Stimulated activated CD8-positive, alpha-beta memory T cell treated with anti-CD3 and anti-CD28 coated beads, Interleukin-7, amount 100 ng/mL, for 24 hours (primary cell): ENCODE measurements around the gene RET.

ENCODE experiments used
- DNase-seq: peaks from one replicate; pipeline ENCODE4 v3.0.0-alpha.2; 2020; ENCODE audit warnings: low read depth

Gene RET

DNA sequence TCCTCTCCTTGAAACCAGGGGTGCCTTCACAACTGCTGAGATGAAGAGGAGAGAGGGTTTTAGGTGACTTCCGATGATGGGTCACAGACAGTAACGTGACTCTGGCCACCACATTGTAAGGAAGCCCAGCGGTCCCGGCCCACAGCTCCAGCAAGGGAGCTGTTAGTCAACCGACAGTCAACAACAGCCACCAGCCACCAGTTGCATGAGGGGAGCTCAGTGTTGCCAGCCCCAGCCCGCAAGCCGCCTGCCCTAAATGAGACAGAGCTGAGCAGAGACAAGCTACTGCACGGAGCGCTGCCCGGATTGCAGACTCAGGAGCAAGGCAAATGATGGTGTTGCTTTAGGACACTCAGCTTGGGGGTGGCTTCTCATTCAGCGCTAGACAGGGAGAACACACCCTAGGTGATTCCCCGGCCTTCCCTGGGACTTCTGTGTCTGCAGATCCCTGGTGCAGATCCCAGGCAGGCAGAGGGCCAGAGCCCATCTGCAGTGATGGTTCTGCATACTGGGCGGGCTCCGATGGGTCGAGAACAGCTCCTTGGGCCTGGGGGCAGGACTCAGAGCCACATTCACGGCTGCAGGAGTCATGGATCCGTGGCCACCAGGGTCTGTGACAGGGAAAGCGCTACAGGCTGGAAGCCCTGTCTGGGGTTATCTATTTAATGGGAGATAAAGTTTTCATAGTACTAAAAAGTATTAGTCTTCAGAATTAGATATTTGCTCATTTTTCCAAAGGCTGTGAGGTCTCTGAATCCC lies 14.3 kb upstream of the RET start:
- DNase-seq = no peak

DNA sequence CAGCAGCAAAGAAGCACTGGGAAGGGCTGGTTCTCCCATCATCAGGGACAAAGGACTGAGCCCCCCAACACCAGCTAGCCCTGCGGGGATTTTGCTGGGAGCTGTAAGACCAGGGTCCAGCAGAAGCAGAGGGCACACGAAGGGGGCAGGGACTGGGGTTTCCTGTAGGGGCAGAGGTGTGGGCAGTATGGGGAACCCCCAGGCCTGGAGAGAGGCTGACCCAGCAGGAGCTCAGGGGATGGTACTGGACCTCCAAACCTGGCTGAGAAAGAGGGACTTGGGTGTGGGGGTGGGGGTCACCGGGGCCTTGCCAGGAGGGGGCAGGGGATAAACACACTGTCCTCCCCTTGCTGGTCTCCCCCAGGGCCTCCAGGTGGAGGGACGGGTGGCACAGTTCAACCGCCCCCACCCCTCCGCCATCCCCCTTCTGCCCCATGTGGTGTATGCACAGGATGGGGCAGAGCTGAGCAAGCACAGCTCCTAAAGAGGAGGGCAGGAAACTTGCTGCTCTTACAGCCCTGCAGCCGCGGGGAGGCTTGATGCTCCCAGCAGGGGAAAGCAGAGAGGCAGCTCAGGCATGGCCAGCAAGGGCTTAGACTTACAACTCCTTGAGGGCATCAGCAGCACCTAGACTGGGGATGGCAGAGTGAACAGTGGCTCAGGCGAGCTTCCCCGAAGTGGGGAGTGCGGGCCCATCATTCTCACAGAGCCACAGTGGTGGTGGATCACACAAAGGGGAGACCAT lies 12.4 kb upstream of the RET start:
- DNase-seq = no peak

DNA sequence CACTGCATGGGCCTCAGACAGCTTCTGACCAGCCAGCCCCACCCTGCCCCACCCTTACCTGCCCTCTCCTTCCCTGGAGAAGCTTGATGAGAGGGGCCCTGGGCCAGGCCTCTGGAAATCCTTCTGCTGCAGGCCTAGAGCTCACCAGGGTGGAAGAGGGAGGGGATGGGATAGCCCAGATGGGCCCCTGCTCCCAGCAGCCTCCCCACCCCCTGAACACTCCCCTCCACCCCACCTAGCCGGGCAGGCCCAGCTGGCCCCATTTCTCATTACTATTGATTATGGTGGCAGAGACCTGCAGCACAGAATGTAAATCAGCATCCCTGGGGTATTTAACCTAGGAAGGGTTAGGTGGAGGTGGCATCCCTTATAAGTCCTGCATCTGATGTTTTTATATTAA lies 11.6 kb upstream of the RET start:
- DNase-seq = no peak

- no peak for DNase-seq
These were observed 11.1 kb upstream of the RET start for GRCh38 chr10:43065761-43066160.

DNA sequence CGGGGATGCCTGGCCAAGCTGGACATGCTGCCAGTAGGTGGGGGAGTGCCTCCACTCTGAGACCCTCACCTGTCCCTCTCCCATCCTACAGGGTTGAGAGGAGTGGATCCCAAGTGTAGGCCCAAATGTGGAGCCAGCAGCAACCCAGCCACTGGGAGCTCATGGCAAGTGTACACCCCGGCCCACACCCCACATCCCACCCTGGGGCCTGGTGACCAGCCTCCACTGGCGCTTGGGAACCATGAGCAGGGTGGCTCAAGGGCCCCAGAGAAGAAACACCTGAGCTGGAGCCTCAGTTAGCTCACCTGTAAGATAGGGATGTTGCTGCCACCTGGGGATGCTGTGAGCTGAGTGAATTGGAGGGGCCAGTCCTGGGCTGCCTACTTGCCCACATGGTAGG lies 10.4 kb upstream of the RET start:
- DNase-seq = no peak

DNA sequence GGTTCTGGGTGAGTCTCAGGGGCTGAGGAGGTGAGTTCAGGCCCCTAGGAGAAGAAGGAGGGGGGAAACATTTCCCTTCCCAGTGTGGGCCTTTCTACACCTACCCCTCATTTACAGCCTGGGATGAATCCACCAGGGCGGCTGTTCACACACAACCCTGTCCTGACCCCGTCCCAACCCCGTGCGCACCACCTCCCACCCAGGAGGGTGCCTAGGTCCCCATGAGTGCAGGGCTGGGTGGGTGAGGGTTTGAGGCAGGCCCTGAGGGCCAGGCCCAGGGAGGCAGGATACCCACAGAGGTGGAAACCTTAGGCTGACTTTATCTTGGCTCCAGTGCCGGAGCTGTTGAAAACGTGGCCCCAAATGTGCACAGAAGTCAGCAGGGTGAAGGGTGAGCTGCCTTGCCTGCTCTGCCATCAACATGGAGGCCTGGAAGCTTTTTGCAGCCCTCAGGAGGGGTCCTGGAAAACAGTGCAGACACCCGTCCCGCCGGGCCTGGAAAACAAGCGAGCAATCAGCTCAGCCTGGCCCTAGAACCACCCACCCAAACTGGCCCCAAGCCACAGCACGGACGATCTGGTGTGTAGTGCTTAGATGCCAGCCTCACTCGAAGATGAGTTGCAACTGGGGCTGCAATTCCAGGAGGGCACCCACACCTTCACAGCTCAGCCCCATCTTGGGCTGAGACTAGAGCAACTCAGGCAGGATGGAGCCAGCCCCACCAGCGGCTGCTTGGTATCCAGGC lies 9.3 kb upstream of the RET start:
- no peak for DNase-seq

DNA sequence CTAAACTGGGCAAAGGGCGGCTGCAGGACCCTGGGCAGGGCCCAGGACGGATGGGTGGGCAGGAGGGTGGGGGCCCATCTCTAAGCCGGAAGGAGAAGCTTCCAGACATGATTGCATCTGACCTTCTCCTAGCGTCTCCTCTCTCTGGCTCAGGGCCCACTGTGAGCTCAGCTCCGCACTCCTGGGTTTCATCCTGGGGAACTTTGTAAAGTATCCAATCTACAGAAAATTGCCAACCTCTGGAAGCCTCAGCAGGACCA lies 8.8 kb upstream of the RET start:
- DNase-seq = no peak

DNA sequence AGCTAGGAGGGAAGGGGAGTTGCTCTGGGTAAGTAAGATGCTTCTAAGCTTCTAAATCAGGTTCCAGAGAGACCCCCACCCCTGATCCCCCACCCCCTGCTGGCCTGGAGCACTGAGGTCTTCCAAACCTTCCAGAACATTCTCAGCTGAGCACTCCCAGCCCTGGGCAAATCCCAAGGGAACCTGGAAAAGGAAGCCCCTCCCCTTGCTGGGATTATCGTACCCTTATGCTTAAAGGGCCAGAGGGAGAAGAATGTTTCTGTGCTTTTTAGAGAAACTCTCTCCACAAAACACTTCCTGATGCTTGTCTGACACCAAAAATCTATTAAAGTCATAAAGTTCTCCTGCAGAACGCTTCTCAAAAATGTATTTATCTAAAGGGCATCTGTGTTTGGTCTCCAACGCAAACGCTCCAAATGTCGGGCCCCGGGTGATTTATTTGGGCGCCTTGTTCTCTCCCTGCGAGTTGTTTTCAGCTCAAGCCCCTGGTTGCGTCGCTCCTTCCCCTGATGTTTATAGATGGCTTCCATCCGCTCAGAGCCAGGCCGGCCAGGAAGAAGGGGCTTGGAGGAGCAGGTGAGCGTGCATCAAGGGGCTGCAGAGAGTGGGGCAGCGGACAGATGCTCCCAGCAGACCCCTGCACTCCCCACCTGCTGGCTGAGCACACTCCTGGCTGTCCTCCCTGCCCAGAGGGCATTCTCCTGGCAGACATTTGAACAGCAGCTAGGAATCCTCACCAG lies 8.2 kb upstream of the RET start:
- no peak for DNase-seq

- DNase-seq = no peak
These were observed 7.7 kb upstream of the RET start for GRCh38 chr10:43069211-43069515.

GRCh38 chr10:43069579-43069978 lies 7.3 kb upstream of the RET start:
- no peak for DNase-seq

DNA sequence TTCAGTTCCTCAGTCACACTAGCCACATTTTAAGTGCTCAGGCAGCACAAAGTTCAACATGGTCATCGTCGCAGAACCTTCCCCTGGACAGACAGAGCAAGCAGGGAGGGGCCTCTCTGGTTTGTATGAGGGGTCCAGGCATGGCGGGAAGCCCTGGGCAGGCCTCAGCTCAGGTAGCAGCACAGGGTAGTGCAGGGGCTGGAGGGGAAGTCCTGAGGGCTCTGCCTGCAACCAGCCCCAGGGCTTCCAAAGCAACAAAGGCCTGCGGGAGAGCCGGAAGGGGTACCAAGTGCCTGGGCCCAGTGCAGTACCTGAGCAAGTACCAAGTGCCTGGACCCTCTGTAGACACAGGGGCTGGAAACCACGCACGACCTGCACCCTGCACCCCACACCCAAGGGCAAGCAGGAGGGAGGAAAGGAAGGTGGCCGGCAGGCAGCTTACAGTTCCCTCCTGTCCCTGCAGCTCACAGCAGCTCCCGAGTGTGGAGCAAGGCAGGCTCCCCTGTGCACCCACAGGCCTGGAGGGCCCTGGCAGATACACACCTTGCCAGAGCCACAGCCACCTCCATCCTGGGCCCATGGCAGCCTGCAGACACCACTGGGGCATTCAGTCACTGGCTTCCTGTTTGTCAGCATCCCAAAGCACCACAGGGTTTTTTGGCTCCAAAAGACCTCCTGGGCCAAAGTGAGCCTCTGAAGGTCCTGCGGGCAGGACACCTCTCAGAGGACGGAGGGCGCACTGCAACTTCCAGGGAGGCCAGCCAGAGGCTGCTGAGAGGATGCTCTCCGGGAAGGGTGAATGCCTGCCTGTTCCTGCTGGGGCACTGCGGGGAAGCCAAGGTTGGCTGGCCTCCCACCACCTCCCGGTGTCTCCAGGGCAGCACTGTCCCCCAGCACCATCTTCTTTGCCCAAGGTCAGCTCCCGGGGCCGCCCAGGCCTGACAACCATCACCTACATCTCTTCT lies 6.5 kb upstream of the RET start:
- DNase-seq = no peak

DNA sequence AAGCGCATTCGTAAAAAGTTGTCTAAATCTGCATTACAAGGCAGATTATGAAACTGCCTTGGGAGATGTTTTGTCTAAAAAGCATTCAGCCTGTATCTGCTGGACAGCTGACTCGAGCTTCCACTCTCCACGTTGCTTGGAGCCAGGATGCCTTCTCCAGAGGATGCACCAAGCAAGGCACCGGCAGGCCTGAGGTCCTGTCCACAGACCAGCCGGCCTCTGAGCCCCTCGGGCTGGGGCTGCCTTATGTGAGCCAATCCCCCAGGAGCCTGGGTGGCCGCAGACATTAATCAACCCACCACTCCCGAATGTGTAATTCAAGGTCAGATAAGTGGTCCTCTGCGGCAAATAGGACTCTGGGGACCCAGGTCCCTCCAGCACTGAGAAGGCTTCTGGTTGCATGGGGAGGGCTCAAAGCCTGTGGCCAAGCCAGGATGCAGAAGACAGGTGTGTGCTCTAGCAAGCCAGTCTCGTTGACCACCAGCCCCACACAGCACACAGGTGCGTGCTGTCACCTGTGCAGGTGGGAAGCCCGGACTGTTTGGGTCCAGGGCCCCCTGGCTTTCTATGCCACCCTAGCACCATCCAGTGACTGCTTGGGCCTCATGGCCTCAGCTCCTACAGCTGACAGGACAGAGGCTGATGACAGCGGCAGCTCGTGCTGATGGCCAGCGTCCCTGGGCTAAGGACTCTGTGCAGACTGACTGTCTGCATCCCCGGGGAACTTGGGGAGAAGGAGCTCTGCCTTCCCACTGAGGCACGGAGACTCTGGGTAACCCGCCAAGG lies 4.8 kb upstream of the RET start:
- no peak for DNase-seq

DNA sequence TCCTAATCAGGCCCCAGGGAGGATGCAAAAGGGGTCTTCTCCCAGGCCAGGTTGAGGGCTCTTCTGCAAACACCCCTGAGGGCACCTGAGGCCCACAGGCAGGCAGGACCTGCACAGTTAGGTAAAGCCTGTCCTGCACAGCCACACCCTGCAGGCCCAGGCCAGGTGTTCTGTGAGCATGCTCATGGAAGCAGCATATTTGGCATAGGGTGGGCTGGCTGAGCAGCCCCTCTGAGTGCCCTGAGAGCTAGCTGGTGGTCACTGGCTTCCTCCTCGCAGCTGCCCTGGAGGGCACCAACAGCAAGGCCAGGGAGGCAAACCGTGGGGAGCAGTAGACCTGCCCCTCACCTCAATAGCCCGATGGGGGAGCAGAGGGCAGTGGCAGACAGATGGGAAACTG lies 3.7 kb upstream of the RET start:
- DNase-seq = no peak

- DNase-seq = no peak
These were observed 3.1 kb upstream of the RET start for GRCh38 chr10:43073721-43074120.

DNA sequence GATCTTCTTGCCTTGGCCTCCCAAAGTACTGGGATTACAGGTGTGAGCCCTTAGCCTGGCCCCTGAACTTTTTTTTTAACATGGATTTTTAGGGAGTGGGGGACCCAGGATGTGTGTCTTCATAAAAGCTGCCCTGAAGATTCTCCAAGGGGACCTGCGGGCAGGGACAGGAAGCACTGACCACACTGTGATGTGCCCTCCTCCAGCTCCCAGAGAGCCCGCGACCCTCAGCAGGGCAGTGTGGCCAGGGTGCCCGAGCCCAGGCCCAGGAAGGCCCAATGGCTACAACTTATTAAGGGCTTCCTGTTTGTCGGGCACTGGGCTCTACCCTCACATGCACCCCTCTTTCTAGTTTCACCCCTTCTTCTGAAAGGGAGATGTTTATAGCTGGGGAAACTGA lies 2.5 kb upstream of the RET start:
- no peak for DNase-seq

GRCh38 chr10:43074827-43075611 lies 1.9 kb upstream of the RET start:
- DNase-seq = no peak

DNA sequence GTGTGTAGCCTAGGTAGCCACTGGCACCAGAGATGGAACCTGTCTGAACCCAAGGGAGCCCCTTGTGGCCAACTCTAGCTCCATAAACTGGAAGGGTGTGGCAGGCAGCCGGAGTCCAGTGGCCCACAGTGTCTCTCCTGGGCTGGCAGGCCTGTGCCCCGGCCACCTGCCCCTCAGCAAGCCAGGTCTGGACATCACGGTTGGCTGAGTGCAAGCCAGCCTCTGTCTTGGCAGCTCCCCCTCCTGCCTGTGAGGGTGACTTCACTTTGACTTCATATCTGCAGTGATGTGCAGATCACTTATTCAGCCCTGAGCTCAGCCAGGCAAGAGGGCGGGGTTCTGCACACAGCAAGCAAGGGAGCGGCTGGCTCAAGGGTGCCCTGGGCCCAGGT lies 1.3 kb upstream of the RET start:
- no peak for DNase-seq

DNA sequence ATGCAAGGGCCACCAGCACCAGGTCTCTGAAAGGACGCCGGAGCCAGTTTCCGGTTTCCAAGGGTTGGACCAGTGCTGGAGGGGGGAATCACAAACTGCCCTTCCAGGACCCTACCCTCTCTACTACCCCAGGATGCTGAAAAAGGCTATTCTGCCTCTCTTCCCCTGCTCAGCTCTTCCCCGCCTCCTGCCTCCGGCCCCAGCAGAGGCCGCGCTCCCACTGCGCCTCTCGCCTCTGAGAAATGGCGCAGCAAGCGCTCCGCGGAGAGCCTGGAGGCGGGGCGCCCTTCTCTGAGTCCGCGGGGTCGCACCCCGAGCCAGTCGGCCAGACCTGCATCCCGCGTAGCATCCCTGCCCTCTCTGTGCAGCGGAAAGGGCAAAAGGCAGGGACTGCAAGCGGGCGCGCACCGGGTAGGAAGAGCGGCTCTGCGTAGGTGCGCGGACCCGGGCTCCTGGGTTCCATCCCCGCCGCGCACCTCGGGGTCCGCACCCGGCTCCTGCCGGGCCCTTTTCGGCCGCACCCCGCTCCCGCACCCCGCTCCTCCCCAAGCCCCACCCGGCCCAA lies 476 bp upstream of the RET start:
- no peak for DNase-seq

DNA sequence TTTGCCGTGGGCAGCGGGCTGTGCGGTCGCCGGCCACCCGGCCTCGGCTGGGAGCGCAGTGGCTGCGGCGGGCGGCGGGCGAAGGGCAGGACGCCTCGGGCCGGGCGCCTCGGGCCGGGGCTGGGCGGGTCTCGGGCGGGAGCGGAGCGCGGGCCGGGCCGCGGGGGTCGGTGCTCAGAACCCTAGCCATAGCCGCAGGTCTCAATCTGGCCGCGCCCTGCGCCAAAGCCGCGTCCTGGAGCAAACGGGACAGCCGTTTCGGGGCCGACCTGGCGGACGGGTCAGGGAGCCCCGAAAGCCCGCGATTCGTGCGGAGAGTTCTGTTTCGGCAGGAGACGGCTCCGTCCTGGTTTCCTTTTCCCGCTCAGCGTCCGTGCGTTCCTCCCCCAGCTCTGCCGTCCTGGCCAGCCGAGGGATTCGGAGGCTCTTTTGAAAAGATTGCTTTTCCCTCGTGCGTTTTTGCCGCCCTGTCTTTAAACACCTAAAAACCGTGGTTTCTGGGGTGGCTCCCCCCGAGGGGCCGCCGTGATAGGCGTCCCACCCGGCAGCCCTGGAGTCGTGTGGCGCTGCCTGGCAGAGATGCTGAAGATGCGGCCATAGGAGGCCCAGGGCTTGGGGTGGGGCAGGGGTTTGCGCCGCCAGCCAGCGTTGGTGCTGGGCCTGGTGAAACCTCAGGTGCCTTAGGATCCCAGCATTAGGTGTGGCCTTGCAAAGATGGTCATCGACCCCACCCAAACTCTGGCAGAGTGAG lies 727 bp downstream of the RET start:
- DNase-seq = no peak
